ENCODE measurements around the gene LCE2C.

DNA sequence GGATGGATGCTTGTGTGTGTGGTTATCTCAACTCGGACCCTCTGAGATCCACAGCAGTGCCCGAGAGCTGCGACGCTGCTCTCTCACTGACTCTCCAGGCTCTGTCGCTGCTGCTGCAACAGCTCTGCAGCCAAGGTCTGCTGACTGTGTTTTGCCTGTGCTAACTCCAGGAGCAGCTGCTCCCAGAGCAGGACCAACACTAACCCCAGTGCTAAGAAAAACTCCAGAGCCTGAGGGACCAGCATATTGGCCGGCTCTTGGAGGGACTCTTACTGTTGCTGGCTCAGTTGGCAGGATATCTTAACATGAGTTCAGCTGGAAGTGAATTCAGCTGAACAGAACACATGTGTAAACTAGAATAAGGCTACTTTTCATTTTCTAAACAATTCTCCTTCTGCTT is 4.4 kb downstream of the LCE2C start:
- TF ChIP-seq, protein P1, sequence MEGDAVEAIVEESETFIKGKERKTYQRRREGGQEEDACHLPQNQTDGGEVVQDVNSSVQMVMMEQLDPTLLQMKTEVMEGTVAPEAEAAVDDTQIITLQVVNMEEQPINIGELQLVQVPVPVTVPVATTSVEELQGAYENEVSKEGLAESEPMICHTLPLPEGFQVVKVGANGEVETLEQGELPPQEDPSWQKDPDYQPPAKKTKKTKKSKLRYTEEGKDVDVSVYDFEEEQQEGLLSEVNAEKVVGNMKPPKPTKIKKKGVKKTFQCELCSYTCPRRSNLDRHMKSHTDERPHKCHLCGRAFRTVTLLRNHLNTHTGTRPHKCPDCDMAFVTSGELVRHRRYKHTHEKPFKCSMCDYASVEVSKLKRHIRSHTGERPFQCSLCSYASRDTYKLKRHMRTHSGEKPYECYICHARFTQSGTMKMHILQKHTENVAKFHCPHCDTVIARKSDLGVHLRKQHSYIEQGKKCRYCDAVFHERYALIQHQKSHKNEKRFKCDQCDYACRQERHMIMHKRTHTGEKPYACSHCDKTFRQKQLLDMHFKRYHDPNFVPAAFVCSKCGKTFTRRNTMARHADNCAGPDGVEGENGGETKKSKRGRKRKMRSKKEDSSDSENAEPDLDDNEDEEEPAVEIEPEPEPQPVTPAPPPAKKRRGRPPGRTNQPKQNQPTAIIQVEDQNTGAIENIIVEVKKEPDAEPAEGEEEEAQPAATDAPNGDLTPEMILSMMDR (IDR thresholded peaks at IDR 0.05), result no peak
- TF ChIP-seq SIN3A (IDR thresholded peaks at IDR 0.05; ENCODE audit: borderline replicate concordance, insufficient read depth, low read depth, low read length), result no peak

Measured in Panc1 (cell line).